HG02852 (cell line): Measurements from ENCODE around the gene ADIG.

Source experiments
- ATAC-seq: cut with Tn5 transposase; IDR thresholded peaks from one replicate; pipeline ENCODE4 v1.9.1; 2021; ENCODE audit warnings: mild to moderate bottlenecking, moderate library complexity; ENCODE audit not compliant: unreplicated experiment

The ADIG gene

GRCh38 chr20:38628580-38629470, 47.8 kb downstream of the ADIG start:
- ATAC-seq = no peak

- no peak for ATAC-seq
These were observed 49.0 kb downstream of the ADIG start for GRCh38 chr20:38629979-38630378.

GRCh38 chr20:38630727-38631126, 49.7 kb downstream of the ADIG start:
- ATAC-seq = no peak

GRCh38 chr20:38631155-38632022, 50.4 kb downstream of the ADIG start:
- no peak for ATAC-seq

- no peak for ATAC-seq
These were observed 52.6 kb downstream of the ADIG start for GRCh38 chr20:38633577-38634093.

GRCh38 chr20:38635721-38636288, 54.8 kb downstream of the ADIG start:
- ATAC-seq = no peak
